ENCODE measurements around the gene KRT75.

GRCh38 chr12:52435659-52435999, 1.5 kb upstream of the KRT75 start:
- TF ChIP-seq, protein P1, sequence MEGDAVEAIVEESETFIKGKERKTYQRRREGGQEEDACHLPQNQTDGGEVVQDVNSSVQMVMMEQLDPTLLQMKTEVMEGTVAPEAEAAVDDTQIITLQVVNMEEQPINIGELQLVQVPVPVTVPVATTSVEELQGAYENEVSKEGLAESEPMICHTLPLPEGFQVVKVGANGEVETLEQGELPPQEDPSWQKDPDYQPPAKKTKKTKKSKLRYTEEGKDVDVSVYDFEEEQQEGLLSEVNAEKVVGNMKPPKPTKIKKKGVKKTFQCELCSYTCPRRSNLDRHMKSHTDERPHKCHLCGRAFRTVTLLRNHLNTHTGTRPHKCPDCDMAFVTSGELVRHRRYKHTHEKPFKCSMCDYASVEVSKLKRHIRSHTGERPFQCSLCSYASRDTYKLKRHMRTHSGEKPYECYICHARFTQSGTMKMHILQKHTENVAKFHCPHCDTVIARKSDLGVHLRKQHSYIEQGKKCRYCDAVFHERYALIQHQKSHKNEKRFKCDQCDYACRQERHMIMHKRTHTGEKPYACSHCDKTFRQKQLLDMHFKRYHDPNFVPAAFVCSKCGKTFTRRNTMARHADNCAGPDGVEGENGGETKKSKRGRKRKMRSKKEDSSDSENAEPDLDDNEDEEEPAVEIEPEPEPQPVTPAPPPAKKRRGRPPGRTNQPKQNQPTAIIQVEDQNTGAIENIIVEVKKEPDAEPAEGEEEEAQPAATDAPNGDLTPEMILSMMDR (IDR thresholded peaks at IDR 0.05), result no peak
- TF ChIP-seq RFX5 (IDR thresholded peaks at IDR 0.05) (no peak), EP300 (IDR thresholded peaks at IDR 0.05) (no peak), RAD21 (conservative IDR thresholded peaks at IDR 0.05 in 1 of 2, IDR thresholded peaks at IDR 0.05 in 1 of 2) (no peak), MAX (IDR thresholded peaks at IDR 0.05) (no peak), MAZ (IDR thresholded peaks at IDR 0.05; ENCODE audit: borderline replicate concordance, low read depth, low read length) (no peak), CHD2 (IDR thresholded peaks at IDR 0.05; ENCODE audit: low read length, partially characterized antibody) (no peak), CBX8 (IDR thresholded peaks at IDR 0.05) (no peak), PHF8 (IDR thresholded peaks at IDR 0.05; ENCODE audit: borderline replicate concordance, low read depth) (no peak)
- TF ChIP-seq, protein P2, sequence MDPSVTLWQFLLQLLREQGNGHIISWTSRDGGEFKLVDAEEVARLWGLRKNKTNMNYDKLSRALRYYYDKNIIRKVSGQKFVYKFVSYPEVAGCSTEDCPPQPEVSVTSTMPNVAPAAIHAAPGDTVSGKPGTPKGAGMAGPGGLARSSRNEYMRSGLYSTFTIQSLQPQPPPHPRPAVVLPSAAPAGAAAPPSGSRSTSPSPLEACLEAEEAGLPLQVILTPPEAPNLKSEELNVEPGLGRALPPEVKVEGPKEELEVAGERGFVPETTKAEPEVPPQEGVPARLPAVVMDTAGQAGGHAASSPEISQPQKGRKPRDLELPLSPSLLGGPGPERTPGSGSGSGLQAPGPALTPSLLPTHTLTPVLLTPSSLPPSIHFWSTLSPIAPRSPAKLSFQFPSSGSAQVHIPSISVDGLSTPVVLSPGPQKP (IDR thresholded peaks at IDR 0.05; ENCODE audit: low read depth, low read length), result no peak
